GM13976 (cell line): ENCODE data around the gene TTC5.
A peak's percentile ranks its signal among the peaks of the same experiment; 100 is the strongest.

ENCODE experiments used
- DNase-seq: peaks from one replicate; pipeline ENCODE4 v3.0.0; 2012; ENCODE audit warnings: low spot score
- in situ Hi-C: fragments of 300-500 bp; cut with MboI; formaldehyde crosslinking; loops from one replicate; pipeline ENCODE4 v1.12.0; 2022; ENCODE audit warnings: low sequenced_read_pairs, mixed read lengths, inconsistent platforms; ENCODE audit not compliant: unreplicated experiment
- TF ChIP-seq, protein P1 (sequence below): IDR thresholded peaks from 2 replicates; pipeline ENCODE4 v1.5.1; 2012; ENCODE audit warnings: borderline replicate concordance, mild to moderate bottlenecking; ENCODE audit not compliant: insufficient read depth; ENCODE audit errors: extremely low read depth, missing control alignments, control extremely low read depth

TTC5 gene

DNA sequence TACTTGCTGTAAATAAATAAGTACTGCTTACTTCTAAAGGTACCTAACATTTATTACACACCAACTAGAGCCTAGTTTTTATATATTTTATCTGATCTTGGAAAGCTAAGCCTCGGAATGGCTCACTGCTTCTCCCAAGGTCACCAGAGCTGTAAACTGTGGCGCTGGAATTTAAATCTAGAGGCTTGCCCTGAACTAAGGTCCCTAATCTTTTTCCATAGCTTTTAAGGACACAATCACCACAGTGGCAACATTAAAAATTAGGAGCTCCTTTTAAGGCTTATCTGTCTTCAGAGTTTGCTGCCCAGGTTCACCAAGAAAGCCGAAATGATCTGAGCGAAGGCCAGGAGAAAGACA, 26.7 kb upstream of the TTC5 start:
- no peak for DNase-seq

DNA sequence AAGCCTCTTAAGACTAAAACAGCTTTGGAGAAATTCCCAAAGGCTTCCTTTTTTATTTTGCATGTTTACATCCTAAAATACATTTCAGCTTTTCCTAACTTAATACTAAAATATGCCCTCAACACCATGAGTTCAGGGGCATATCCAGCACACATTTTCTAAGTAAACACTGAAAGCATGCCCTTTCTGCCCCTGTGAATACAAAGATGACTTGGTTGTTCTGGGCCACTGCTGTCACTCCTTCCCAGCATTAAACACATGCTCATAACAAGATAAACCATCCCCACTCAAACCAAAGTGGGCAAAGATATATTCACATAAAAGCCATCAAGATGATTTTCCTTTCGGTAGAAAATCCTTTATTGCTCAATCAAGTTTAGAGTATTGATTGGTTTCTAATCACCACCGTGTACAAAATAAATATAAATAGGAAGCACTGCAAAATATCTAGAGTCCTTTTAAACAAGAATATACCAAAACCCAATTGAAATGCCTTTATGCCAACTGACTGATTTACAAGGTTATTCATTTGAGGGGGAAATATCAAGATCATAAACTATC, 25.4 kb upstream of the TTC5 start:
- in situ Hi-C loops, result loop anchor here (25.0 kb wide), 1 partner anchor 531 kb away; no protein-coding TSS in a partner anchor
- TF ChIP-seq, protein P1, sequence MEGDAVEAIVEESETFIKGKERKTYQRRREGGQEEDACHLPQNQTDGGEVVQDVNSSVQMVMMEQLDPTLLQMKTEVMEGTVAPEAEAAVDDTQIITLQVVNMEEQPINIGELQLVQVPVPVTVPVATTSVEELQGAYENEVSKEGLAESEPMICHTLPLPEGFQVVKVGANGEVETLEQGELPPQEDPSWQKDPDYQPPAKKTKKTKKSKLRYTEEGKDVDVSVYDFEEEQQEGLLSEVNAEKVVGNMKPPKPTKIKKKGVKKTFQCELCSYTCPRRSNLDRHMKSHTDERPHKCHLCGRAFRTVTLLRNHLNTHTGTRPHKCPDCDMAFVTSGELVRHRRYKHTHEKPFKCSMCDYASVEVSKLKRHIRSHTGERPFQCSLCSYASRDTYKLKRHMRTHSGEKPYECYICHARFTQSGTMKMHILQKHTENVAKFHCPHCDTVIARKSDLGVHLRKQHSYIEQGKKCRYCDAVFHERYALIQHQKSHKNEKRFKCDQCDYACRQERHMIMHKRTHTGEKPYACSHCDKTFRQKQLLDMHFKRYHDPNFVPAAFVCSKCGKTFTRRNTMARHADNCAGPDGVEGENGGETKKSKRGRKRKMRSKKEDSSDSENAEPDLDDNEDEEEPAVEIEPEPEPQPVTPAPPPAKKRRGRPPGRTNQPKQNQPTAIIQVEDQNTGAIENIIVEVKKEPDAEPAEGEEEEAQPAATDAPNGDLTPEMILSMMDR, result no peak
- no peak for DNase-seq

More for the DNA sequence above, 26.7 kb upstream of the TTC5 start:
- in situ Hi-C loops, result loop anchor here (25.0 kb wide), 1 partner anchor 530 kb away; no protein-coding TSS in a partner anchor
- TF ChIP-seq, protein P1, result no peak

DNA sequence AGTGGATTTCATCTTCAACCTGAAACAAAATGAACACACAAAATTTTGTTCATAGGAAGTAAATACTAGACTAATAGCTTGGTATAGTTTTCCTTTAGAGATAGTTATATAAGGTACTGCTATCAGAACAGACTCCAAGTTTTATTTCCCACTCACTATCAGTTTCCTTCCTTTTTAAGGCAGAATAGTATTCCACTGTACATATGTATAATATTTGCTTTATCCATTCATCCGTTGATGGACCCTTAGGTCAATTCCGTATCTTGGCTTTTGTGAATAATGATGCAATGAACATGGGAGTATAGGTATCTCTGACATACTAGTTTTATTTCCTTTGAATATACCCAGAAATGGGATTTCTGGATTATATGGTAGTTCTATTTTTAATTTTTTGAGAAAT, 23.6 kb upstream of the TTC5 start:
- TF ChIP-seq, protein P1, result no peak
- in situ Hi-C loops, result loop anchor here (10.0 to 25.0 kb wide), 3 partner anchors 275 to 533 kb away; partner anchors contain the start of genes ANG and RNASE4
- DNase-seq, result no peak

DNA sequence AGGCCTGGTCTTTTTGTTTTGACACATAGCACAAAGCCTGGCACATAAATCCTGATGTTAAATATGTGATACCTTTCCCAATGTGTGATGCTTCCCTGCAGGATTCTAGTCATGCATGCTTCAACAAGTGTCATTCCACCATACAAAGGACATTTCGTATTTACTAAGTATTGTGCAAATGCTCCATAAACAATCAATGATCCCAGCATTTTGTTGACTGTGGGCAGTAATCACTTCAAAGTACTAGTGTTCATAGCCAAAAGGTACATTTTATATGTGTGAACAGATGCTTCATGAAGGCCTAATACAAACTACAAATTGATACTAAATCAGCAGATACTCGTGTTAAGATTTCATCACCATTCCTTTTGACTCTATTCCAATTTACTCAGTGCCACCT, 23.0 kb upstream of the TTC5 start:
- TF ChIP-seq, protein P1, result no peak
- DNase-seq, result no peak
- in situ Hi-C loops, result loop anchor here (10.0 to 25.0 kb wide), 3 partner anchors 276 to 534 kb away; partner anchors contain the start of genes ANG and RNASE4

DNA sequence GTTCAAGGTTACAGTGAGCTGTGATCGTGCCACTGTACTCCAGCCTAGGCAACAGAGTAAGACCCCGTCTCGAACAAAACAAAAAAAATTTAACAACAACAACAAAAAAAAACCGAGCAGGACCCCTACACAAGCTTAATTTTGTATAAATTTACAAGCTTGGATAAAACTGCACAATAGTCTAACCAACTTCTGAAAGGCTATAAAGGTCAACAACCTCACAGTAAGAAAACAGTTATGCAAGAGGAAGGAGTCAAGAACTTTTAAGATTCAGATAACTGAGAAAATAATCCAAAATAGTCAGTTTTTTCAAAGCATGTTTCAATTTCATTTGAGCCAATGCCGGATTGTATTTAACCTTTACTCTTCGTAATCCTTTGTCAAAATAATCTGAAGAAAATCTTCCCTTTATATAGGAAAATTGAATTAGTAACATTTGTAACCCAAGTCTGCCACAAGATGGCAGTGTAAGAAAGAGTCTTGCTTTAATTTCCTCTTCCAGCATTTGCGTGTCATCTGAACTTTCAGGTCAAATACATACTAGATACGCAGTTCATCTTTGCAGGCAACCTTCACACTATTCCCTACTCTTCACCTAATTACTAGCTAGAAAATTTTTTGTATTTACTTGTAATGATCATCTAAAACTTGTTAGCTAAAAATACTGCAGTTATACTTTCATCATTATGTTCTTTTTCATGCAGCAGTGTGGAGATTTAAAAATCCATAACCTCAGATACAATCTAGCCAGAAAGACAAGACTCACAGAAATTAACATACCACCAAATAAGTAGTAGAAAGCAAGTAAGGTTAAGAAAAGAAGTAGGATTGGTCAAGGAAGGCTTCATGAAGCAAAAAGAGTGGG, 21.5 kb upstream of the TTC5 start:
- in situ Hi-C loops, result loop anchor here (10.0 to 25.0 kb wide), 3 partner anchors 278 to 535 kb away; partner anchors contain the start of genes ANG and RNASE4
- TF ChIP-seq, protein P1, result peak; percentile 60

DNA sequence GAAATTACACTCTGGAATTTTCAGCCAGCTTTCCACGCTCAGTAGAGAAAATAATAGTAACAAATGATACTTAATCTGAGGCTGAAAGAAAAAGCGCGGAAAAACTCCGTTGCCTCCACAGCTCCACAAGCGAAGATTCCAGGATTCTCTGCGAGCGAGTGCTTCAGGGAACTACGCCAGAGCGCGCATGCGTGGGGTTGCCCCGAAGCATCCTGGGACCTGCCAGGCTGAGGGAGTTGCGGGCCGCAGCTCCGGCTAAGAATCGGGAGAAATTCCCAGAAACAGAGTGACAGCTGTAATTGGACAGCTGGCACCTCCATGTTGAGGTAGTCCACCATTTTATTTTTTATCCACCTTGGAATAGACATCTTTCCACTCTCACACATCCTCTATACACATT, 12.0 kb upstream of the TTC5 start:
- TF ChIP-seq, protein P1, result no peak
- DNase-seq, result no peak
- in situ Hi-C loops, result no loop called here

More for the DNA sequence above, 21.5 kb upstream of the TTC5 start:
- DNase-seq, result peak; percentile 62
